ENCODE data around the gene ACAD10. TPM values are rescaled to one million over a fixed set of nuclear protein-coding genes. Genes with fewer than 3 reads are reported as not detected.

Gene ACAD10
- total RNA-seq, 1 experiment from 2014 or later = 25.4 TPM

DNA sequence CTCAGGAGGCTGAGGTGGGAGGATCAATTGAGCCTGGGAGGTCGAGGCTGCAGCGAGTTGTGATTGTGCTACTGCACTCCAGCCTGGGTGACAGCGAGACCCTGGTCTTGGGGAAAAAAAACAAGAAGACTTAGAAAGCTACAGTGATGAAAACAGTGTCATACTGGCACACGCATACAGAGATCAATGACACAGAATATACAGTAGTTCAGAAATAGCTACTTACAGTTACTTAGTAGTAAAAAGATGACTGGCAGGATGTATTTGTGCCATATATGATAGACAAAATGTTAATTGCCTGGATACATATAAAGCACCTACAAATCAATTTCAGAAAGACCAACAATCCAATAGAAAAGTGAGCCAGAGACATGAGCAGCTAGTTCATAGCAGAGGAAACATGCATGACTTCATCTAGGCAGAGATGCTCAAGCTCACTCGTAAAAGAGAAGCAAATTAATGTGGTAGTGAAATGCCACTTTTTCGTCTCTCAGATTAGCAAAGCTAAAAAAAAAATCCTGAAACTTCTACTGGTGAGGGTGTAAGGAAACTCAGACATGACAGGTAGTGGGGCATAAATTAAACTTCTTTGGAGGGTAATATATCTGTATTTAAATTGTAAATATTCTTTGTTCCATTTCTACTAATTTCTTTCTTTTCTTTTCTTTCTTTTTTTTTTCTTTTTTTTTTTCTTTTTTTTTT, 78.4 kb downstream of the ACAD10 start:
- Mint-ChIP-seq H3K36me3 (ENCODE audit: insufficient read depth, unreplicated experiment) (peaks cover 10% of the 10 kb centered on the region), H3K27ac (ENCODE audit: low read depth, unreplicated experiment) (no peak overlapping the region), H3K4me1 (ENCODE audit: insufficient read depth, unreplicated experiment) (no peaks in the 10 kb centered on the region), H3K9me3 (ENCODE audit: unreplicated experiment) (no peaks in the 10 kb centered on the region), H3K27me3 (ENCODE audit: insufficient read depth, unreplicated experiment) (peaks cover 17% of the 10 kb centered on the region), H3K4me3 (ENCODE audit: unreplicated experiment) (no peak overlapping the region)
- no peak for DNase-seq (ENCODE audit: unreplicated experiment)
- TF ChIP-seq, protein P1, sequence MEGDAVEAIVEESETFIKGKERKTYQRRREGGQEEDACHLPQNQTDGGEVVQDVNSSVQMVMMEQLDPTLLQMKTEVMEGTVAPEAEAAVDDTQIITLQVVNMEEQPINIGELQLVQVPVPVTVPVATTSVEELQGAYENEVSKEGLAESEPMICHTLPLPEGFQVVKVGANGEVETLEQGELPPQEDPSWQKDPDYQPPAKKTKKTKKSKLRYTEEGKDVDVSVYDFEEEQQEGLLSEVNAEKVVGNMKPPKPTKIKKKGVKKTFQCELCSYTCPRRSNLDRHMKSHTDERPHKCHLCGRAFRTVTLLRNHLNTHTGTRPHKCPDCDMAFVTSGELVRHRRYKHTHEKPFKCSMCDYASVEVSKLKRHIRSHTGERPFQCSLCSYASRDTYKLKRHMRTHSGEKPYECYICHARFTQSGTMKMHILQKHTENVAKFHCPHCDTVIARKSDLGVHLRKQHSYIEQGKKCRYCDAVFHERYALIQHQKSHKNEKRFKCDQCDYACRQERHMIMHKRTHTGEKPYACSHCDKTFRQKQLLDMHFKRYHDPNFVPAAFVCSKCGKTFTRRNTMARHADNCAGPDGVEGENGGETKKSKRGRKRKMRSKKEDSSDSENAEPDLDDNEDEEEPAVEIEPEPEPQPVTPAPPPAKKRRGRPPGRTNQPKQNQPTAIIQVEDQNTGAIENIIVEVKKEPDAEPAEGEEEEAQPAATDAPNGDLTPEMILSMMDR (IDR thresholded peaks at IDR 0.05; ENCODE audit: unreplicated experiment) = no peak
- intact Hi-C loops (cut with micrococcal nuclease) = no loop called here
- CTCF ChIA-PET = interaction anchor here (1.4 to 3.5 kb wide), 2 partner anchors 11 to 48 kb away, joined by 10 to 21 read pairs; no protein-coding TSS in a partner anchor
- BruUV-seq (replicated peaks) = no TSS peak
- POLR2A ChIA-PET = interaction anchor here (0.6 to 2.8 kb wide), 4 partner anchors 11 to 664 kb away, joined by 3 to 16 read pairs (median 4); no protein-coding TSS in a partner anchor

DNA sequence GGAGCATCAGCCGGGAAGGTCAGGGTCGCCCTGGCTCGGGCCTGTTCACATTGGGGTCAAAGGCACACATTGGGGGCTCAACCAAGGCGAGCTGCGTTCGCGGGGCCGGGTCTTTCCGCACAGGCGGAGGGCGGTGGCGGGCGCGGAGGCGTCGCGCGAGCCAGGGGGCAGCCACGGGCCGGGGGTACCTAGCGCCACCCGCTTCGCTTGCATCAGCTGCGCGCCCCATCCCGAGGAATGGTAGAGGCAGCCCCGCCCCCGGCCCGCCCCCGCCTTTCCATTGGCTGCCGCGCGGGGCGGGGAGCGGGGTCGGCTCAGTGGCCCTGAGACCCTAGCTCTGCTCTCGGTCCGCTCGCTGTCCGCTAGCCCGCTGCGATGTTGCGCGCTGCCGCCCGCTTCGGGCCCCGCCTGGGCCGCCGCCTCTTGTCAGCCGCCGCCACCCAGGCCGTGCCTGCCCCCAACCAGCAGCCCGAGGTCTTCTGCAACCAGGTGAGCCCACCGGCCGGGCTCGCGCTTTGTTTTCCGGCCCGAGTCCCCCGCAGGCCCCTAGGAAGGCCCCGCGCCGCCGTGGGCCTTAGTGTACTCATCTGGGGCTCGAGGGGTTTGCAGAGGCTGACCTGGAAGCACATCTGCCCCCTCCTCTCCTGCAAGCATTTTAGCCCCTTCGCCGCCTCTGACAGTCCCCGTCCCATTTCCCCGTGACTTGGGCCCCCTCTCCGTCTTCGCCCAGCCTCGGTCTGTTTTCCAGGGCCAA, 80.9 kb downstream of the ACAD10 start, which contains the start of gene ALDH2:
Gene ALDH2 (plus strand): TSS at position 326 of the 754 bp plus-strand sequence. CDS start 50 bp downstream, at position 376.
- H3K9me3 Mint-ChIP-seq (ENCODE audit: unreplicated experiment) = no peaks in the 10 kb centered on the region
- intact Hi-C loops (cut with micrococcal nuclease) = no loop called here
- H3K27ac Mint-ChIP-seq (ENCODE audit: low read depth, unreplicated experiment) = no peak within 1 kb of the TSS

DNA sequence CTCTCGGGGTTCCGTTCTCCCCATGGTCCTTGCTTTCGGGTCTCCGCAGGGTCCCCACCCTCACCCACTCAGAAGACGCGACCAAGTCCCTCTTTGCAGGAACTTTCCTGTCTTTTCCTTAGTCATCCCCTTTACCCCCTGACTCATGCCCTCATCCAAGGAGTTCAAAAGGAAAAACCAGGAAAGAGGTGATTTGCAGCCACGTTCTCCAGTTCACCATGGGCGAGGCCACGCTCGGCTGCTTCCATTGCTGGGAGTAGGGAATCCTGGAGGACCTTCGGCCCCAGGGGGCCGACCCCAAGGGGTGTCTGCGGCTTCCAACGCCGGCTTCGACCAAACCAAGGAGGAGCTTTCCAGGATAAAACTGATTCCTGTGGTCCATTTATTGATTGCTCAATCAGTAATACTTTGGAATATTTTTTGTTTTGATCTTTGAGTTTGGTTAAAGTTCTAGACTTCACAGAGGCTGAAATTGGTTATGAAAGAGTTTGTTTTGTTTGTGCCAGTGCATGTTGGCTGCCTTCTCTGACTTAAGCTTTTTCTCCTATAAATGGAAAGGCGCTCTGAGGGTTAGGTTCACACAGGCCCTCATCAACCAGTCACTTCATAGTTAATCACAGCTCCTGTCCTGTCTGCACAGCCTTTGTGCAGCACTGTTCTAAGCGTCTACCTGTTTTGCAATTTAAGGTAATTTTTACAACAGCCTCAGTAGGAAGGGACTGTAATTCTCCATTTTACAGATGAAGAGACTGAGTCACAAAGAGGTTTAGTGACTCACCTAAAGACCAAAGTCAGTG, 81.7 kb downstream of the ACAD10 start:
- Mint-ChIP-seq H3K9me3 (ENCODE audit: unreplicated experiment) (no peaks in the 10 kb centered on the region), H3K27me3 (ENCODE audit: insufficient read depth, unreplicated experiment) (peaks cover 17% of the 10 kb centered on the region), H3K4me3 (ENCODE audit: unreplicated experiment) (no peak overlapping the region), H3K27ac (ENCODE audit: low read depth, unreplicated experiment) (no peak overlapping the region), H3K36me3 (ENCODE audit: insufficient read depth, unreplicated experiment) (peaks cover 10% of the 10 kb centered on the region), H3K4me1 (ENCODE audit: insufficient read depth, unreplicated experiment) (no peaks in the 10 kb centered on the region)
- ChIA-PET POLR2A (no interaction called here), CTCF (interaction anchor here (0.5 to 1.3 kb wide), 7 partner anchors 12 to 64 kb away, joined by 3 to 5 read pairs (median 4); no protein-coding TSS in a partner anchor)
- TF ChIP-seq, protein P1 (IDR thresholded peaks at IDR 0.05; ENCODE audit: unreplicated experiment) = no peak
- intact Hi-C loops (cut with micrococcal nuclease) = no loop called here
- DNase-seq (ENCODE audit: unreplicated experiment) = no peak
- no TSS peak for BruUV-seq (replicated peaks)

More for the DNA sequence above, 80.9 kb downstream of the ACAD10 start, which contains the start of gene ALDH2:
- TF ChIP-seq, protein P1 (IDR thresholded peaks at IDR 0.05; ENCODE audit: unreplicated experiment) = no peak
- Mint-ChIP-seq H3K4me1 (ENCODE audit: insufficient read depth, unreplicated experiment) (no peaks in the 10 kb centered on the region), H3K4me3 (ENCODE audit: unreplicated experiment) (no peak within 1 kb of the TSS), H3K36me3 (ENCODE audit: insufficient read depth, unreplicated experiment) (peaks cover 10% of the 10 kb centered on the region), H3K27me3 (ENCODE audit: insufficient read depth, unreplicated experiment) (peaks cover 17% of the 10 kb centered on the region)
- no TSS peak for BruUV-seq (replicated peaks)
- no peak for DNase-seq (ENCODE audit: unreplicated experiment)
- POLR2A ChIA-PET = no interaction called here
- CTCF ChIA-PET = interaction anchor here (1.0 kb wide), 1 partner anchor 46 kb away, joined by 3 read pairs; no protein-coding TSS in a partner anchor
